COLO668 (cell line): ENCODE results near the gene GRIP2.
"Not testable (repeated sequence)": the region's sequence is repeated elsewhere in the genome, so short reads cannot be mapped to it uniquely, and the experiment has no call there.

ENCODE experiments used
- DNase-seq: peaks from one replicate; lab custom pipeline; 2025; ENCODE audit not compliant: unreplicated experiment; lab: John Stamatoyannopoulos, UW

The GRIP2 gene

GRCh38 chr3:14522768-14523167, 17.4 kb downstream of the GRIP2 start:
- no peak for DNase-seq

- no peak for DNase-seq
Measured at GRCh38 chr3:14522129-14522691, 17.9 kb downstream of the GRIP2 start.

DNA sequence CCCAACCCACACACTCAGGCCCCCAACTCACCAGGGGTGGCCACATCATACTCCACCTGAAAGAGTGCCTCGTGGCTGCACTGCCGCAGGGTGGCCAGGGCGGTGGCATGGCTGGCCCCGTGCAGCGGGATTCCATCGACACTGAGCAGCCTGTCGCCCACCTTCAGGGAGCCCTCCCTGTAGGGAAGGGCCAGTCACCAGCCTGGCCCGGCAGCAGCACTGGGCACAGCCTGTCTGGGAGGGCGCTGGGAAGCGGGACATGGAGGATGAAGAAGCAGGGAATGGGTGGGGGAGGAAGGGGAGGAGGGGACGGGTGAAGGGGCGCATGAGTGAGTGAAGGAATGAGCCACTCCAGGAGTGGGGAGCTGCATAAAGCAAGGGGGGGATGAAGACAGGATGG, 18.5 kb downstream of the GRIP2 start:
- DNase-seq: no peak

- no peak for DNase-seq
Measured at GRCh38 chr3:14520967-14521366, 19.2 kb downstream of the GRIP2 start.

GRCh38 chr3:14520149-14520548, 20.0 kb downstream of the GRIP2 start:
- DNase-seq: no peak

DNA sequence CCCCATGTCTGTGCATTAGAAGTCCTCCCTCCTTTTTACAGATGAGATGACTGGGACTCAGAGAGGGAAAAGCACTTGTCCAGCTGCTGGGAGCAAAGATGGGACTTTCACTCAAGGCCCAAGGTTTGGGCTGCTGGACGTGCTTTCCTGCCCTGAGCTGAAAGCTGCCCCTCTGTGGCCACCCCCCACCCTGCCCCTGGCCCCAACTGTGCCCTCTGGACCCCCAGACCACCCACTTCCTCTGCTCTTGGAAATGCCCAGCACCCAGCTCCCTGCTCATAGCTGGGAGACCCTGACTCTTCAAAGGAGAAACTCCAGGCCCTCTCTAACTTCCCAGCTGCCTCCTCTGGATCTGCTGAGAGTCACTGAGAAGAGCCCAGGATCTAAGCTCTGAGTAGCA, 20.7 kb downstream of the GRIP2 start:
- DNase-seq: no peak

GRCh38 chr3:14518893-14519292, 21.2 kb downstream of the GRIP2 start:
- DNase-seq: no peak

- DNase-seq: no peak
Measured at GRCh38 chr3:14518432-14518802, 21.7 kb downstream of the GRIP2 start.

DNA sequence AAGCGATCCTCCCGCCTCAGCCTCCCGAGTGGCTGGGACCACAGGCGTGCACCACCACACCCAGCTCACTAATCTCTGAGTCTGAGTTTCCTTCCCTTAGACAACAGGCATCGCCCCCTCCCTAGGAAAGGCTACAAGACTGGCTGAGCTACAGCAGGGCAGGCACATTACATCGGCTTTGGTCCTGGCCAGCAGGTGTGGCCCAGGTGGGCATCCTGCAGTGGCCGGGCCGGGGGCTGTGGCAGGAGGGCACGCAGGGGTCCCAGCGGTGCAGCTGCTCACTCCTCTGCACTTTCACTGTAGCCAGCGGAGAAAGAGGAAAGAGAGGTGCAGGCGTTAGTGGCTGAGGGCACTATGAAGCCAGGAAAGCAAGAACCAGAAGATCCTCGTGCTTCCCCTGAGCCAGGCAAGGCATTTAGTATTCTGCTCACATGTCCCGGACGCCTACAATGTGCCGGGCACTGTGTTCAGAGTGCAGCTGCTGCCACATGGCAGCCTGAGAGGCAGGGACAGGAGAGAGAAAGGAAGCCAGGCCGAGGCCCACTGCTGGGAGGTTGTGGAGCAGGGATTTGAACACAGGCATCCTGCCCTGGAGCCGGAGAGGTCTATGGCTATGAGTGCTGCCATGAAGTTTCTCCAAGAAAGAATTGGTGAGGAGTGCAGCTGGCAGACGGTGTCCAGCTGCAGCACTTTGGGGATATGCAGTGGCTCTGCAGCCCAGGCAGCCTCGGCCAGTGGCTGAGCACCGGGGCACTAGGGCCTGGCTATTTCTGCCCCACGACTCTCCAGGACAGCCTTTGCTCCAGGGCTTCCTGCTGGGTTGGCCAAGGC, 22.3 kb downstream of the GRIP2 start:
- DNase-seq: no peak

DNA sequence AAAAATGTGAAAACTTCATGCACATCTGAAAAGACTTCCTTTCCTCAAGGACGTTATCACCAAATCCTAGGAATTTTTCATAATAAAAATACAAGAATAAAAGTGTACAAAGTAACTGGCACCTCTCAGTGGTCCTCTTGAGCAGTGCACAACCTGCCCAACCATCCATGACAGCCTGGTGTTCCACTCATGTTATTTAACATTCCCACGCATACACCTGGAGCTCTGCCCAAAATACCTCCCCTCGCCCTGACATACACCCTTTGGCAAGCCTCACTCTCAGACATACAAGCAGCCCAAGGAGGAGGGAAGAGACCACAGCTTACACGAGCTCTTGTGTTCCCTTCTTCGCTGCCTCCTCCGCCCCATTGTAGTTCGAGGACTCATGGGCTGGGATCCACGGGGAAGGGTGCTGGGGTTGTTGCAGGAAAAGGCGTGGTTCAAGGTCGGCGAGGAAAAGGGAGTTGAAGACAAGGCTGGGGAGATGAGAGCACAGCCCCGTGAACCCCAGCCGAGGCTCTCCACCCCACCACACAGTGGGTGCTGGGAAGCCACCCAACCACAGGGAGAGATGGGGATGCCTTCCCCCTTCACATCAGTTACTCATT, 23.3 kb downstream of the GRIP2 start:
- DNase-seq: no peak

DNA sequence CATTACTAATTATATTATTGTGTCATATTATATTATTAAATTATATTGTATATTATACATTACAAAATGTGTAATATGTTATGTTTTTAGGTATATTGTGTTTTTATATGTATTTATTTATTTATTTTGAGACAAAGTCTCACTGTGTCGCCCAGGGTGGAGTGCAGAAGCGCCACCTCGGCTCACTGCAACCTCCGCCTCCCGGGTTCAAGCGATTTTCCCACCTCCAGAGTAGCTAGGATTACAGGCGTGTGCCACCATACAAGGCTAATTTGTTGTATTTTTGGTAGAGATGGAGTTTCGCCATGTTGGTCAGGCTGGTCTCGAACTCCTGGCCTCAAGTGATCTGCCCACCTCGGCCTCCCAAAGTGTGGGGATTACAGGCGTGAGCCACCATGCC, 24.6 kb downstream of the GRIP2 start:
- DNase-seq: not testable (repeated sequence)

- no peak for DNase-seq
Measured at GRCh38 chr3:14514323-14514720, 25.8 kb downstream of the GRIP2 start.

GRCh38 chr3:14513566-14514322, 26.4 kb downstream of the GRIP2 start:
- no peak for DNase-seq

- no peak for DNase-seq
Measured at GRCh38 chr3:14512942-14513327, 27.2 kb downstream of the GRIP2 start.

DNA sequence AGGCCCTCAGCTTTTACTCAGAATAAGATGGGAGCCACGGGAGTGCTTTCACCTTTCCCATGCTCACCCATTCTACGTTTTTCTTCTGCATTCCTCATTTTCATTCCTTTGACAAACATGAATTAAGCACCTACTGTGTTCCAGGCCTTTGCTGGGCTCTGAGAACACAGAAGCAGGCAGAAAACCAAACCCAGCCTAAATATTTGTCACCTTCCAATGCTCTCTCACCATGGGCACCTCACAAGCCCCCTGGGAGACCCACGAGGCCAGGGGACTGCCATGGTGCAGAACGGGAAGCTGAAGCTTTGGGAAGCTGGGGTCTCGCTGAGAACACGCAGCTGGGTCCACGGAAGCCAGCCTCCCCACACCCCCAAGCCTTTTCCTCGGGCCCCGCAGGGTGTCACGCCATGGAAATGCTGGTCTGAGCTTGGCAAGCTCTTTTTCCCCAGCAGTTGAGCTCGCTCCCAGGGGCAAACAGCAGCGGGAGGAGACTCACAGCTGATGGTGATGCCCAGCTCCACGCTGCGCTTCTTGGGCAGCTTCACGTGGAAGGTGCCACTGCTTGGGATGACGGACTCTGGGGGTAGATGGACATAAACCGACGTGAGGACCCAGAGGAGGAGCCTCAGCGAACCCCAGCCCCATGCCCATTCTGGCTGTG, 27.7 kb downstream of the GRIP2 start:
- DNase-seq: no peak

DNA sequence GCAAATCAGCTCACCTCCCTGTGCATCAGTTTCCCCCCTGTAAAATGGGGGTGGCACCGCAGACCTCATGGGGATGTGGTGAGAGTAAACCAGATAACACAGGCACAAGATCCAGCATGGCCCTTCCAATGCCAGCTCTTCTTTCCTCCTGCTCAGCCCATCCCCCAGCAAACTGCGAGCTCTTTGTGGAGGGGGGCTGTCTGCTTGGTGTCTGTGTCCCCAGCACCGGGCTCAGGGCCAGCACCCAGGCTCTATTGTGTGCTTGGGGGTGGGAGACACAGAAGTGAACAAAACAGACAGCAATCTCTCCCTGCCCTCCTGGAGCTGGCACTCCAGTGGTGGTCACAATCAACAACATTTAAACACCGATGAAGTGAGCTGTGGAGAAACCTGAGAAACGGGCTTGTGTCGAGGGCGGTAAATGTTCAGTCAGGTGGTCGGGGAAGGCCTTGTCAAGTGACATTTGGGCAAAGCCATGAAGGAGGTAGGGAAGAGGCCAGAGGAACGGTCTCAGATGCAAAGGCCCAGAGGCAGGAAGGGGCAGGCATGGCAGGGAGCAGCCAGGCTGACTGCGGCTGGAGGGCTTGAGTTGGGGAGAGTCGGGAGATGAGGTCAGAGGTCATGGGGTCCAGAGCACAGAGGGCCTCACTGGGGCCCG, 28.4 kb downstream of the GRIP2 start:
- DNase-seq: no peak

GRCh38 chr3:14510838-14511622, 29.1 kb downstream of the GRIP2 start:
- DNase-seq: no peak

GRCh38 chr3:14509796-14510100, 30.4 kb downstream of the GRIP2 start:
- no peak for DNase-seq

- DNase-seq: peak; percentile 54
Measured at GRCh38 chr3:14508966-14509795, 31.0 kb downstream of the GRIP2 start.
